Sciatic nerve (tissue), 2 donors: ENCODE data around the gene HPCAL1. TPM values are rescaled to one million over a fixed set of nuclear protein-coding genes. Genes with fewer than 3 reads are reported as not detected.
"Not testable (repeated sequence)": the region's sequence is repeated elsewhere in the genome, so short reads cannot be mapped to it uniquely, and the experiment has no call there.

Source experiments
- ATAC-seq: fragments of 200-7000 bp; cut with Tn5 transposase; one replicate; pipeline ENCODE4 v1.9.1; 2020; ENCODE audit warnings: mild to moderate bottlenecking, moderate library complexity
- DNase-seq: peaks from one replicate; pipeline ENCODE4 v3.0.0-alpha.2; 2020; ENCODE audit warnings: low spot score
- intact Hi-C: fragments of 100-400 bp; cut with DNase I; formaldehyde crosslinking; loops from one replicate; pipeline ENCODE4 v1.14.2; 2022
- total RNA-seq: library from RNA; stranded (reverse); fragmentation: NEBNext Ultra II Directional; extraction: Animal tissue kit (Norgen Biotek cat#: 25700); gene quantifications from one replicate; pipeline ENCODE4 v1.2.1, GENCODE V29; 2021
- donor health status: DM: no; HTN: no; CAD: no.
- donor health status: DM: no; HTN: no; CAD: no.

HPCAL1 gene
- total RNA-seq, 1 donor from 2014 or later: 31.7 TPM

DNA sequence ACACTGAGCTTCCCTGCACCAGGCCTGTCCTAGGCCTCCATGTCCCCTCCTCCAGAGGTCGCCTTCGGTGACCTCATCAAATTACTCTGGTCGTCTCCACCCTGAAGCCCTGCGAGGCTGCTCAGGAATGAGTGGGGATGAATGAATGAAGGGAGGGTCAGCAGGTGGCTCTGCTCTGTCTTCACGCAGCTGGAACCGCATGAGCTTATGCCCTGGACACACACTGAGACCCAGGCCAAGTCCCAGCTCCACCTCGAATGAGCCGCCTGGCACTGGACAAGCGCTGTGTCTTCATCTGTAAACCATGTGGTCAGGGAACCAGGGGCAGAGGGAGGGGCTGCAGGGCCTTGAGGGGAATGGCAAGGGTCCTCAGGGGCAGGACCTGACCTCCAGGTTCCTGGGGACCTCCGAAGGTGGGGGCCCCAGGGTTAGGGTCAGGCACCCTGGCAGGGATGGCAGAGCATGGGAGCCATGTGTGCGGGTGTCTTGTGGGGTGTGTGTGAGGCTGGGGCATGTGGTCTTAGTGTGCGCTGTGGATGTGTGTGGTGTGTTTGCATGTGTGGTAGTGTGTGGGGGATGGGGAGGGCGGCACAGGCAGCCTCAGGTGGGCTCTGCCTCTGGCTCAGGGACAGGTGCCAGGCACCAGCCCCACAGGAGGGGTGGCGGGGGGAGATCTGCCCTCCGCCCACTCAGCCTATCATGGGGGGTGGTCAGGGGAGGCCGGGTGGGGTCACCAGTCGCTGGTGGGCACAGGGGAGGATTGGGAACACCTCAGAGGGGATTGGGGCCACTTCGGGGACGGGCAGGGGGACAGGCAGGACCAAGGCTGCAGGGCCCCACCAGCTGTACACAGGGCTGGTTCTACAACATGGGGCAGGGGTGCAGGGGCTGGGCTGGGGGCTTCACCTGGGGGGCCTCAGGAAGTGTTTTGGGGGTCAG lies 131.5 kb downstream of the HPCAL1 start:
- DNase-seq (peak; percentile 52), ATAC-seq (peak; percentile 11)
- intact Hi-C loops: loop anchor here (10.0 kb wide), 2 partner anchors 309 to 359 kb away; partner anchors contain the start of gene RRM2

DNA sequence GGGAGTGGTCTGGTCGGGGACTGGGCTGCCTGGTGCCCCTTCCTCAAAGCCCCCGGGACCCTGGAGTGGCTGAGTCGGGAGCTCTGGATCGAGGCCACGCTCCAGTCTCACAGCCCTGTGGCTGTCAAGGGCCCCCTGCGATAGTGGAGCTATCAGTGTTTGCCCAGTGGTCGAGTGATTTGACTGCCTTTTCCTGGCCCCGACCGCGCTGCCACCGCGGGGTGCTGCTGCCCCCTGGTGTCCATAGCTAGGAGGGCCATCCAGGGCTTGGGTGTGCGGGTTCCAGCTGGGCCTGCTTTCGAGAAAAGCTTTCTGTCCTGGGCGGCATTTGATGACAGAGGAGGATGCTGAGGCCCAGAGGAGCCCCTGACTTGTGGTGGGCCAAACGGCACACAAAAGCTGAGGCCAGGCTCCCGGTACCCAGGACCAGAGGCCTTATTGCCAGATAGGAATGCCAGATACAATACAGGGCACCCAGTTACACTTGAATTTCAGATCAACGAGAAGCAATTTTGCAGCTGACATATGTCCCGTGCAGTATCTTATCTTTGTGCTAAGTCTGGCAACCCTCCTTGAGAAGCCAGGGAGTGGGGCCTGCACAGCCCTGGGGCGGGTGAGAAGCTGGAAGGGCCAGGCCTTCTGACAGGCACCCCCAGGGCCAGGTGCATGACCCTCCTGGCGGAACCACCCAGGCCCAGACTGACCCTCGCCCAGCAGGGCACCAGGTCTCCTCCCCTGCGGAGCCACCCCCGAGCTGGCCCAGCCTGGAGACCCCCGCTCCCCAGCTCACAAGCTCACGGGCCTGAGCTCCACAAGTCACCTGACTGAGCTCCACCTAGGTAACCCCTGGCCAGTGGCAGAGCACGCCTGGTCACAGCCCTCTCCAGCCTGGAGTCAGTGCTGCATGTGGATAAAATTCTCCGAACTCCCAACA lies 132.4 kb downstream of the HPCAL1 start:
- ATAC-seq: peak; percentile 87
- peak; percentile 85 for DNase-seq
- intact Hi-C loops: loop anchor here (10.0 kb wide), 2 partner anchors 310 to 360 kb away; partner anchors contain the start of gene RRM2

DNA sequence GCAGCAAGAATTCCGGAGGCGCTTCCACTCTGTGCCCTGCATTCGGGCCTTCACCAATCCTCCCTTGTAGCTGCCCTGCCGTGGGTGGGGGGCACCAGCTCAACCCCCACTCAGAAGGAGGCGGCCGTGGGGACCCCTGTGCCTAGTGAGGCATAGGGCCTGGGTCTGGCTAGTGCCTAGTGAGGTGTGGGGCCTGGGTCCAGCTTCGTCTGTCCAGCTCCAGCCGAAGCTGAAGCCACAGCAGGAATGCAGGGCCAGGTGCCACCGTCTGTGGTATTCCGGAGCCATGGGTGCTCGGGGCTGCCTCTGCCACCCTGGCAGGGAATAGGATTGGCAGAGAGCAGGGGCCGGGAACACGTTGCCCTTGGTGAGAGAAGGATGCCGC lies 133.1 kb downstream of the HPCAL1 start:
- intact Hi-C loops: loop anchor here (10.0 kb wide), 2 partner anchors 311 to 361 kb away; partner anchors contain the start of gene RRM2
- no peak for DNase-seq

DNA sequence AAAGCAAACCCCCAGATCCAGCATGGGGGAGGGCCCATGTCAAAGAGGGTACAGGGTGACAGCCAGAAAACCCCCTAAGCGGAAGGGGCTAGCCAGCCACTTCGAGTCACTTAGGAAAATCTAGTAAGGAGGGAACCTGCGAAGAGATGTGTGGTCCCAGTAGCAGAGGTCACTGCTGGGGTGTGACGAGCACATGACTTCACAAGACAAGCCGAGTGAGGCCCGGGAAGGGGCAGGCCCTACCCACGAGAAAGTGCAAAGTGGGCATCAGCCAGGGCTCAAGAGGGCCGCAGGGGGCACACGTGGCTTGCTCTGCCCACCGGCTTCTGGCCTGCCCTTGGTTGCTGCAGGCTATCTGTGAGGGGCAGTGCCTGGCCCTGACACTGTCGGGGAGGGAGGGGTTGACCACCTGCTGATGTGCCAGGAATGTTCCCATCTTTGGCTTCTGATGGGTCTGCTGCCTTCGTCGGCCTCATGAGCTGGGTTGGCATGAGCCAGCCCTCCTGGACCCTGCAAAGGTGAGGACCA lies 133.9 kb downstream of the HPCAL1 start:
- ATAC-seq: no peak

More for the DNA sequence above, 133.1 kb downstream of the HPCAL1 start:
- ATAC-seq: no peak

DNA sequence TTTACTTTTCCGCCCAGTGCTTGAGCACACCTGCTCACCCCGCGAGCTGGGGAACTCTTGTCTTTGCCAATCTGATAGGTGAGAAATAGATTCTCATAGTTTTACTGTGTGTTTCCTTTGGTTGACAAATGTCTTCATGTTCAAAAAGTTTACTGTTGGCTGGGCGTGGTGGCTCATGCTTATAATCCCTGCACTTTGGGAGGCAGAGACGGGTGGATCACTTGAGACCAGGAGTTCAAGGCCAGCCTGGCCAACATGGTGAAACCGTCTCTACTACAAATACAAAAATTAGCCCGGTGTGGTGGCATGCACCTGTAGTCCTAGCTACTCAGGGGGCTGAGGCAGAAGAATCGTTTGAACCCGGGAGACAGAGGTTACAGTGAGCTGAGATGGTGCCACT lies 135.1 kb downstream of the HPCAL1 start:
- no peak for ATAC-seq
- intact Hi-C loops: loop anchor here (10.0 kb wide), 2 partner anchors 313 to 363 kb away; partner anchors contain the start of gene RRM2
- DNase-seq: no peak

More for the DNA sequence above, 133.9 kb downstream of the HPCAL1 start:
- DNase-seq: peak; percentile 47
- intact Hi-C loops: loop anchor here (10.0 kb wide), 2 partner anchors 312 to 362 kb away; partner anchors contain the start of gene RRM2

DNA sequence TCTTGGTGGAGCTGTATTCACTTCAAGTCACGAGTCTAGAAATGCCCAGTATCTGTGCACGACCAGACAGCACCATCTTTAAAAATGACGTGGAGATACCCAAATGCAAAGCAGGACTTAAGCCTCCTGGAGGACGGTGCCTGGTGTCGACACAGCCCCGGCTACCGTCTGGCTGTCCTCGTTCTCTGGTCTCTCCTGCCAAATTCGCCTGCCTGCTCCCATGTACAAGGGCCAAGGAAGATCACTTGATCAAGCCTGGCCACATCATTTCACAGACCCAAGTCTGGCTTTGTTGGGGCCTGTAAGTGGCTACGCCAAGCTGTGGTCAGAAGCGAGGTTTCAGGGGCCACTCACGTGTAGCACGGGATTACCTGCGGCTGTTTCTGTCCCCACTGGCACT lies 136.0 kb downstream of the HPCAL1 start:
- intact Hi-C loops: loop anchor here (10.0 kb wide), 2 partner anchors 314 to 364 kb away; partner anchors contain the start of gene RRM2
- DNase-seq (peak; percentile 46), ATAC-seq (no peak)

DNA sequence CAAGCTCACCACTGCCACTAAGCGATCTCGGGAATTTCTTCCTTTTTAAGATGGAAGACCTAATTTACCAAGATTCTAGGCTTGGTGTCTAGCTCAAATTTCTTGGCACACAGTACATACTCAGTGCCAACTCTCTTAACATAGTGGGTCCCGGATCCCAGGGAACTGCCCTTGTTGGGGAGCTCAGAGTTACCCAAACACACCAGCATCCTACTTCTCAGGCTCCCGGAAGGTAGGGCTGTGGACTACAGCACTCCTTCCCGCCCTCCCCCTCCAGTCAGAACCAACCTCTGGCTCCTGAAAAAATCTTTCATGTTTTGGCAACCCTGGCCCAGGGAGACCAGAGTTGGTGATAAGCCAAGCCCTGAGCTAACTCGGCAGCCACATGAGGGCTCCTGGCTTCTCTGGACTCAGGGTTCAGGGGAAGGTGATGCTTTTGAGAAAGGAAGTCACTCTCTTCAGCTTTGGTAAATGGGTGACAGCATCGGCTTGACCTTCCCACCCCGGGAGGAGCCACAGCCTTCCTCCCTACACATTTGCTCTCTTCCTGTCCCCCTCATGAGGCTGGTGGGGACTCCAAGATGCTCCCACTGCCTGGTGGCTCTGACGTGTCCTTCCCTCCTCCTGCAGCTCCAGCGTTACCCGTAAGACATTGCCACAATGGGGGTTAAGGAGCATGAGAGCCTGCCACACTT lies 136.6 kb downstream of the HPCAL1 start:
- intact Hi-C loops: loop anchor here (10.0 kb wide), 2 partner anchors 315 to 365 kb away; partner anchors contain the start of gene RRM2
- DNase-seq: no peak
- ATAC-seq: no peak

DNA sequence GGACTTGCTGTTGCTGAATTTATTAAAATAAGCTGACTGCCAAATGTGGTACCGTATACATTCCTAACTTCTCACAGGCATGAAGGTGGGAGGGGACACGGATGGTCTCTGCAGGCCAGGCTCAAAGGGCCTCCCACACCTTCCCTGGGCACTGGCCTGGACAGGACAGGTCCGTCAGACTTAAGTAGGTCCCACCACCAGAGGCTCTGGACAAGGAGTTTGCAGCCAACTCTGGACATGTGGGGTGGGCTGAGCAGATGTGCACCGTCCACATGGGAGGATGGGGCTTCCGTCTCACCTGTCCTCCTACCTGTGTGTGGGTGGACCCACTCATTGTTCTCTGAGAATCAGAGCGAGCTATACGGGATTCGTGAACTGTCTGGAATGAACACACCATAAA lies 137.3 kb downstream of the HPCAL1 start:
- DNase-seq (no peak), ATAC-seq (no peak)
- intact Hi-C loops: loop anchor here (10.0 kb wide), 2 partner anchors 315 to 365 kb away; partner anchors contain the start of gene RRM2

DNA sequence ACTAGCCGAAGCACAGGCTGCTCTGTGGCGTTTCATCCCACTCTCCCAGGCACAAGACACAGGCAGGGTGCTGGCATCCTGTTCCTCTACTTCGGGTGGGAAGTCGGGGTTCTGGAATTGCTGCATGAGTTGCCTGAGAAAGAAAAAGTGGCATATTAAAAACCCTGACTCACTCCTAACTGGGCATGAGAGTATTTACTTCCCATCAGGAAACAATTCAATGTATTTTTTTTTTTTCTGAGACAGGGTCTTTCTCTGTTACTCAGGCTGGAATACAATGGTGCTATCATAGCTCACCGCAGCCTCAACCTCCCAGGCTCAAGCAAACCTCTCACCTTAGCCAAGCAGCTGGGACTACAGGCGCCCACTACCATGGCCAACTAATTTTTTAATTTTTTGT lies 138.0 kb downstream of the HPCAL1 start:
- ATAC-seq (no peak), DNase-seq (no peak)
- intact Hi-C loops: no loop called here

DNA sequence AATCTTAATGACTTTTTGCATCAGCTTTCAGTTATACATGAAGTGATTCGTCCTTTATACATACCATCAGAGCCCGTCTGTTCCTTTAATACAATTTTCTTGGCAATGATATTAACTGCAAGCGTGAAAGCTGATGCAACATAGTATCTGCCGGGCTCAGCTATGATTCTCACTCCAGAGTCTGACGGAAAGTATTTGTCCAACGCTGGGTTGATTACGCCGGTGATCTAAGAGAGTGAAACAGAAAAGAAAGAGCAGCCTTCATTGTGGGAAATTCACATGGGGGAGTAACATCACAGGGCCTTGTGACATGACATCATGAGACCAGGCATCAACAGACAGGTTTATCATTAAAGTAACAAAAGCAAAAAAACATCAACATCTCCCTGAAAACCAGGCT lies 139.2 kb downstream of the HPCAL1 start:
- intact Hi-C loops: no loop called here
- ATAC-seq: no peak
- no peak for DNase-seq

DNA sequence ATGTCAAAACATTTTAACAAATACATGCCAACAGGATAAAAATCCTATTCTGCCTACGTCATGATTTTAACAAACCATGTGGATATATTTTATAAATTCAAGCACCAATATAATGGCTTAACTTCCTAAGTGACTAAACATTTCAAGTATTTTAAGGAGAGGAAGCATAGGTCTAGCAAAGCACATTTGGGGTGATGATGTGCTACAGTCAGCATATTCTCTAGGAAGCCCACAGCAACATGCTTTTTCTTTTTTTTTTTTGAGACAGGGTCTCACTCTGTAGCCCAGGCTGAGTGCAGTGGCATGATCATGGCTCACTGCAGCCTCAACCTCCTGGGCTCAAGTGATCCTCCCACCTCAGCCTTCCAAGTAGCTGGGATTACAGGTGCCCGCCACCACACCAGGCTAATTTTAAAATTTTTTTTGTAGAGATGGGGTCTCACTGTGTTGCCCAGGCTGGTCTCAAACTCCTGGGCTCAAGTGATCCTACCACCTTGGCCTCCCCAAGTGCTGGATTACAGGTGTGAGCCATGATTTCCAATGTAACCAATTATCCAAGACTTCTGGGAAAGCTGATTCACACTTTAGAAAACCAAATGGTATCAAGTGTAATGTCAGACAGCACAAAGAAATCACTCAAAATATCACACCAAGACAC lies 139.9 kb downstream of the HPCAL1 start:
- ATAC-seq, intact Hi-C loops, DNase-seq: not testable (repeated sequence)

DNA sequence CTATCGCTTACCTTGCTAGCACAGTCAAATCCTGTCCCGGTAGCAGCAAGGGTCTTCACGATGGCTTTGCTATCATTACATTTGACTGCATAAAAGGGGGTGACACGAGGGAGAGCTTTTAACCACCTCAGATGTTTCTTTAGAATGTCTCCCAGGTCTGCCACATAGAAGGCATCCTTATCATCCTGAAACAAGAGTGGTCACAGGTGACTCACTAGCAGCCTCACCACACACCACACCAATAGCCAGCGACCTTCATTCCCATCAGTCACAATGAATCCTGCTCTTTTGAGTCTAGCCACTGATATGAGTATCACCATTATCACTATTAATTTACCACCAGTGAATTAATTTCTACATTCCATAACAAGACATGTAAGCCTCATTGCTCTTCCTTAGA lies 141.8 kb downstream of the HPCAL1 start:
- ATAC-seq: no peak
- no peak for DNase-seq
- intact Hi-C loops: no loop called here

DNA sequence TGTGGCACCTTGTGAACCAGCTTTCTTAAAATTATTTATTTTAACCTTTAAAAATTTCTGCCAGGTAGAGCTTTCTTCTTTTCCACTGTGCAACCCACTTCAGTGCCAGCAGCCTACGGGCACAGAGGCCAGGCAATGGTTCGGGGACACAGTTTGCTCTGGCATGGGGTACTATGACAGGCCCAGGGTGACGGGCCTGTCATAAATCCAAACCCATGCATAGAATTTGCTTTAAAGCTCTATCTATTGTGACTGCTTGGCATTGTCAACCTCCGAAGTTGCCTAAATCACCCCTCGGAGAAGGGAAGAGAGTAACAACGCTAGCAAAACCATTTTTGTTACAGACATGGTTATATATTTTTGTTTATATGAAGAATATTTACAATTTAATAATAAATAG lies 143.9 kb downstream of the HPCAL1 start:
- DNase-seq (no peak), ATAC-seq (no peak)
- intact Hi-C loops: no loop called here

DNA sequence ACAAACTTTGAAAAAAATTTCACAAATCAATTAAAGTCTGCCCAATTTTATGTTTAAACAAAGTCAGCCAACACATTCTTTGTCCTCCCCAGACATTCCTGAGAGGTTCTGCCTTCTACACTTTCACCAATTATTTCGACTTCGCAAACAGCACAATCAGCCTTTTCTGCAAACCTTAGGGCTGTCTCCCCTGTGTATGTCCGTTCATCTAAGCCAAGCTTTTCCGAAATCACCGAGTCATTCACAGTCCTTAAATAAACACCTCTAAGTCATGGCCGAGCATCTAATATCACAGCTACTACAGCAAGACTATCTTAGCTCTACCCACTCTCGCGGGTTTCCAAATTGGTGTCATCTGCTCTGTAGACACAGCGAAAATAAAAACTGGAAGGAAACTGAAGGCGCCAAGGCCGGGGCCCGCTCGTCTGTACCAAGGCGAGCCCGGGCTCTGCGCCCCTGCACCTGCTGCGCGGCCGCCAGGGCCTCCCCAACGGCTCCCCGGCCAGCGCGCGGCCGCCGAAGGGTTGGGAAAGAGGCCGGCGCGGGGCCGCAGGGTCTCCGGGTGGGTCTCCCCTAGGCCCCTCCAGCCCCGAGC lies 144.7 kb downstream of the HPCAL1 start:
- DNase-seq (no peak), ATAC-seq (peak; percentile 29)
- intact Hi-C loops: no loop called here

DNA sequence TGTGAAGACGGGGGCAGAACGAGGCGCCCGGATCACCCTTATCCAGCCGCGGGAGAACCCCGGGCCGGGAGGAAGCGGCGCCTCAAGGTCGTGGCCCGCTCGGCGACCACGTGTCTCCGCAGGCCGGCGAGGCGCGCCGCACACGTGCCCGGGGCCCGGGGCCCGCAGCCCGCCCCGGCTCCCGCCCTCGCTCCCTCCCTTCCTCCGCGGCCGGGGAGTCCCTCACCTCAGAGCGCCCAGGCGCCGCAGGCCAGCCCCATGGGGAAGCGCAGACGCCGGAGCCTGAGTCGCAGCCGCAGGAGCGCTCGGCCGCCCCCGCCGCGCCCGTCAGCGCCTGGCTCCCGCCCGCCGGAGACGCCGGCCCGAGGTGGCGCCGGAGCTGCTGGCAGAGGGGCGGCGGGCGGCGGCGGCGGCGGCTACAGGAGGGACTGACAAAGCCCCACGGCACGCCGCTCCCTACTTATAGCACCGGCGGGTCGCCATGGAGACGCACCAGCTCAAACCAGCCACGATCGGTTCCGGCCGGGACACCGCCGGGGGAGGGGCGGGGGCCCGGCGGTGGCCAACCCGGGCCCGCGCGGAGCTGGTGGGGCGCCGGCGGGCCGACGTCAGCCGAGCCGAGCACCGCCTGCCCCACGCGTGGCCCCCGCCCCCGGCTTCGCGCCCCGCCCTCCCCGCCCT lies 145.3 kb downstream of the HPCAL1 start, which contains the start of gene ODC1:
ODC1 (minus strand) TSS at position 433 of the 681 bp plus-strand sequence. CDS start 3,295 bp downstream, outside the sequence.
- peak; percentile 95 for ATAC-seq
- peak; percentile 98 for DNase-seq
- intact Hi-C loops: no loop called here

DNA sequence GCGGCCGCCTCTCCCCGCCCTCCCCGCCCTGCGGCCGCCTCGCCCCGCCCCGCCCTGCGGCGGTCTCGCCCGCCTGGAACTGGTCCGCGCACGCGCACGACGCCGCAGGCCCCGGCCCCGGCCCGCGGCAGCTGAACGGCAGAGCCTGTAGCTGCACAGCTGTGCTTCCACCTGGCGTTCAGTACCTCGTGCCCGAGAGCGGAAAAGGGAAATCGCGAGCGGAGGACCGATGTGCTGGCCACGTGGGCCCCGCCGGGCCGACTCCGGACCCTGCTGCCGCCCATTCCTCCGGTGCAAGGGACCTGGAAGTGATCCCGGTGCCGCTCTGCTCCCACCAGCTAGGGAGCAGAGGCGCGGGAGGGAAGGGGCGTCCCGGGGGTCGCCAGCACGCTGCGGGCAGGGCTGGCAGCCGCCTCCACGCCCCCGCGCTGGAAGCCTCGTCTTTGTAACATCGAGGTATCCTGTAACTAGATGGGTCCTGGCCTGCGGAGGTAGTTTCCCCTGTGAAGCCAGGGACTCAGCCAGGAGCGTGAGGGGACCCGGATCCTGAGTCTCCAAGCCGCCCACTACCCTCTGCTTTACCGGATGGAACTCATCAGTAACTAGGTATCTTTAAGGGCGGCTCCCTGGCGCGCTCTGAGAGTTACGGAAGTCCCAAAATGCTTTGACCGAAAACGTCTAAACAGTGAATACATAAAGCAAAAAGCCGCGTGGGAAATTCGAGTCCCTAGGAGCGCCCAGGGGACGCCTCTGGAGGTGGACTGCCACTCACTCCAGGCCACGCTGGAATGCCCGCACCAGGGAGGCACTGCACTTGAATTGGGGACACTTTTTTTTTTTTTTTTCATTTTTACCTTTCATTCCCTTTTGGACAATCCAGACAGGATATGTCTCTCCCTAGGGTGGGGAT lies 146.1 kb downstream of the HPCAL1 start:
- intact Hi-C loops: no loop called here
- DNase-seq: peak; percentile 95

More for the DNA sequence above, 146.1 kb downstream of the HPCAL1 start:
- ATAC-seq: peak; percentile 88
